RKO (cell line): ENCODE results near the gene NELFB.
A peak's percentile ranks its signal among the peaks of the same experiment; 100 is the strongest.
"Not testable (repeated sequence)": the region's sequence is repeated elsewhere in the genome, so short reads cannot be mapped to it uniquely, and the experiment has no call there.

Source experiments
- DNase-seq: peaks from one replicate; pipeline ENCODE4 v3.0.0-alpha.2; 2016; ENCODE audit warnings: low spot score

The NELFB gene

GRCh38 chr9:137234758-137235423, 20.2 kb upstream of the NELFB start:
- DNase-seq: no peak

GRCh38 chr9:137235424-137236237, 19.5 kb upstream of the NELFB start:
- no peak for DNase-seq

DNA sequence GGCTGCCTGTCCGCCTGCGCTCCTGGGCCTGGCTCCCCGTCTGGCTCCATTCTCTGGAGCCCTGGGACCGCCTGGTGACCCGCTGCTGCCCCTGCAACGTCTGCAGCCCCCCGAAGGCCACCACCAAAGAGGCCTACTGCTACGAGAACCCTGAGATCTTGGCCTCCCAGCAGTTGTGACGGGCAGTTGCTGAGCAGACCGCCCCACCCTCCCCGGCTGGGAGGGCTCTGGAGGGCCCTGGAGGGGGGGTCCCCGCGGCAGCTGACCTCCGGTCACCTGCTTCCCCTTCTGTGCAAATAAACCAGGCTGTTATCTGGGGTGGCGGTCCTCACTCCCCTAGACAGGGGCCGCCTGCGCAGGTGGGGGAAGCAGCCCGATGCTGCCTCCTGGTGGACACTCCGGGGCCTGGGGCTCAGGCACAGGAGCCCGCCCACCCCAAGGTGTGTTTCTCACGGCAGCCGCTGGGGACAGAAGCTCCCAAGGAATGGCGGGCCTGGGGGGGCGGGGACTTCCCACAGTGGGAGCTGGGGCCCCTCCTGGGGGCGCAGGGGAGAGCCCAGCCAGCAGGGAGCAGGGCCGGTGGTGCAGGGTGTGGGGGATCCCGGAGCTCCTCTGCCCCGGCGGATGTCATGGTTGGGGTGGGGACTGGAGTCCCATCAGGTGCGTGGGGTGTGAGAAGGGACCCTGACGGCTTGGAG, 18.7 kb upstream of the NELFB start:
- peak; percentile 90 for DNase-seq

GRCh38 chr9:137236936-137237421, 18.1 kb upstream of the NELFB start:
- no peak for DNase-seq

GRCh38 chr9:137237759-137238726, 17.1 kb upstream of the NELFB start:
- no peak for DNase-seq

DNA sequence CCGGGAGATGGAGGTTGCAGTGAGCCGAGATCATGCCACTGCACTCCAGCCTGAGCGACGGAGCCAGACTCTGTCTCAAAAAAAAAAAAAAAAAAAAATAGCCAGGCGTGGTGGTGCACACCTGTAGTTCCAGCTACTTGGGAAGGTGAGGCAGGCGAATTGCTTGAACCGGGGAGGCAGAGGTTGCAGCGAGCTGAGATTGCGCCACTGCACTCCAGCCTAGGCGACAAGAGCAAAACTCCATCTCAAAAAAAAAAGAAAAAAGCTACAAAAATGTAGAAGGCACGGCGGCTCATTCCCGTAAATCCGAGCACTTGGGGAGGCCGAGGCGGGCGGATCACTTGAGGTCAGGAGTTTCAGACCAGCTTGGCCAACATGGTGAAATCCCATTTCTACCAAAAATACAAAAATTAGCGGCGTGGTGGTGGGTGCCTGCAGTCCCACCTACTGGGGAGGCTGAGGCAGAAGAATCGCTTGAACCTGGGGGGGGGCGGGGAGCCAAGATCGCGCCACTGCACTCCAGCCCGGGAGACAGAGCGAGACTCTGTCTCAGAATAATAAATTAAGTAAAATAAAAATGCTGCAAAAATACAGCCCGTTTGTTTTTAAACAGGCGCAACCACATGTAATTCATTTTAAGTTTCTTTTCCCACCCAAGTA, 15.5 kb upstream of the NELFB start:
- not testable (repeated sequence) for DNase-seq

DNA sequence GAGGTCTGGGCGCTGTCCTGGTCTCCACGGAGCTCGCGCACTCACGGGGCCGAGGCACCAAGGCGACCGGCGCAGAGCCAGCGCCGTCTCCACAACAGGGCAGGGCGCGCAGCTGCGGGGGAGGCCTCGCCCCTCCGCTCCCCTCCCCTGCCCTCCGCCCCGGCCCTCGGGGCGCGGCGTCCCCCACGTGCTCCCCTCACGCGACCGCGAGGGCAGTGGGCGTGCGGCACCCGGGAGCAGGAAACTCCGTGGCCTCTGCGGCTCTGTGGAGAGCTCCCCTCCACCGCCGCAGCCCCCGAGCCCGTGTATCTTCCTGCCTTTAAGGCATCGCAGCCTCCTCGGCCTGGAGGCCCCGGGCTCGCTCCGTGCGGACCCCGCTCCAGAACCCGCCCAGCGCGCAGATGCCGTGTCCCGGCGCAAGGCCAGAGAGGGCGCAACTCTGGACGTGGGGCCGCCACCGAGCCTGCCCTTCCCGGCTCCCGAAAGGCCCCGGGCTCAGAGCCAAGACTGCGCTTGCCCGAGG, 14.7 kb upstream of the NELFB start:
- peak; percentile 85 for DNase-seq

DNA sequence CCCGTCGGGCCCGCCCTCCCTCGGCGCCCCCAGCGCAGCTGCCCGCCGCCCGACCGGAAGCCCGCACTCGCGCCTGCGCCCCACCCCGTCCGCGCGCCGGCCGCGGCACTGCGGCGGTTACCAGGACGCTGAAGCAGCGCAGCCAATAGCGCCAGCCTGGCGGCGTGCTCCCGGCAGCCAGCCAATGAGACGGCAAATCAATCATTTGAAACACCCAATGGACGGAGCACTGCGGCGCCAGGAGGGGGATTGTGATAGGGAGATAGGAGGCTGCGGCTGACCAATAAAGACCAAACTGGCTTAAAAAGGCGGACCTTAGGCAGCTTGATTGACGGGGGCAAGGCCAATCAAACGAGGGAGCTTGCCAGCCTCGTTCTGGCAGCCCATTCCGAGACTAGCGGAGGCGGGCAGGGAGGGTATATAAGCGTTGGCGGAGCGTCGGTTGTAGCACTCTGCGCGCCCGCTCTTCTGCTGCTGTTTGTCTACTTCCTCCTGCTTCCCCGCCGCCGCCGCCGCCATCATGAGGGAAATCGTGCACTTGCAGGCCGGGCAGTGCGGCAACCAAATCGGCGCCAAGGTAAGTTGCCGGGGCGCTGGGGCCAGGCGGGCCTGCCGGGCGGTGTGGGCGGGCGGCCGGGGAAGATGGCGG, 14.2 kb upstream of the NELFB start, which contains the start of gene TUBB4B:
TUBB4B (plus strand) TSS at position 447 of the 649 bp plus-strand sequence; CDS start at position 521, 74 bp downstream.
- DNase-seq: peak; percentile 100

DNA sequence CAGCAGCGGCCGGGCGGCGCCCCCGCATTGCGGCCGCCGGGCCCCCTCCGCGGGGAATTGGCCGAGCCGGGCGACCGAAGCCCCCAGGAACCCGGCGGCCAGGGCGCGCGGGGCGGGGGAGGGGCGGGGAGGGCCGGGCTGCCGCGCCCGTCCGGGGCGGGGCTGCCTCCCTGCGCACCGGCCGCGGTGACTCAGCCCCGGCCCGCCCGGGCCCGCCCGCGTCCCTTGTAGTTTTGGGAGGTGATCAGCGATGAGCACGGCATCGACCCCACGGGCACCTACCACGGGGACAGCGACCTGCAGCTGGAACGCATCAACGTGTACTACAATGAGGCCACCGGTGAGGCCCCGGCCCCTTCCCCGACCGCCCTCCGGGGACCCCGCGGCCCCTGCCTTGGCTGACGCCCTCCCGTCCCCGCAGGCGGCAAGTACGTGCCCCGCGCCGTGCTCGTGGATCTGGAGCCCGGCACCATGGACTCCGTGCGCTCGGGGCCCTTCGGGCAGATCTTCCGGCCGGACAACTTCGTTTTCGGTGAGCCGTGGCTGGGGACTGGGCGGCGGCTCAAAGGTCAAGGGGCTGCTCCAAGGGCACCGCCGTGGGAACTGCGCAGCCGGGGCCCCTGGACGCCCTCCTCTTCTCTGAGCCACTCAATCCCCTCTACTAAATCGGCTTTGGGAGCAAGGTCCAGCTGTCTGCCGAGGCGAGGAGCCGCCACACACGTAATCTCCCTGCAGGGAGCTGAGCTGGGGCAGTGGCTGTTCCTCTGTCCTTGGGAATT, 13.4 kb upstream of the NELFB start:
- DNase-seq: peak; percentile 84

DNA sequence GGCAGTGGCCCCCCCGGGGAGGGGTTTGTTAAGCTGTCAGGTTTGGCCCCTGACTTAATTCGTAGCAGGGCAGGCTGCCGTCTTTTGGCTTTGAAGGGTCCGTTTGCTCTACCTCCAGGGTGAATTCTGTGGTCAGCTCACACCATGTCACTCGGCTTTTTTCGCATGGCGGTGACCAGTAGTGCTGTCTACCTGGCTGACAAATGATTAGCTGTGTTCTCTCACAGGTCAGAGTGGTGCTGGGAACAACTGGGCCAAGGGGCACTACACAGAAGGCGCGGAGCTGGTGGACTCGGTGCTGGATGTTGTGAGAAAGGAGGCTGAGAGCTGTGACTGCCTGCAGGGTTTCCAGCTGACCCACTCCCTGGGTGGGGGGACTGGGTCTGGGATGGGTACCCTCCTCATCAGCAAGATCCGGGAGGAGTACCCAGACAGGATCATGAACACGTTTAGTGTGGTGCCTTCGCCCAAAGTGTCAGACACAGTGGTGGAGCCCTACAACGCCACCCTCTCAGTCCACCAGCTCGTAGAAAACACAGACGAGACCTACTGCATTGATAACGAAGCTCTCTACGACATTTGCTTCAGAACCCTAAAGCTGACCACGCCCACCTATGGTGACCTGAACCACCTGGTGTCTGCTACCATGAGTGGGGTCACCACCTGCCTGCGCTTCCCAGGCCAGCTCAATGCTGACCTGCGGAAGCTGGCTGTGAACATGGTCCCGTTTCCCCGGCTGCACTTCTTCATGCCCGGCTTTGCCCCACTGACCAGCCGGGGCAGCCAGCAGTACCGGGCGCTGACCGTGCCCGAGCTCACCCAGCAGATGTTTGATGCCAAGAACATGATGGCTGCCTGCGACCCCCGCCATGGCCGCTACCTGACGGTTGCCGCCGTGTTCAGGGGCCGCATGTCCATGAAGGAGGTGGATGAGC, 12.6 kb upstream of the NELFB start:
- no peak for DNase-seq

GRCh38 chr9:137243266-137243625, 11.9 kb upstream of the NELFB start:
- not testable (repeated sequence) for DNase-seq

GRCh38 chr9:137243626-137244485, 11.3 kb upstream of the NELFB start:
- peak; percentile 68 for DNase-seq

DNA sequence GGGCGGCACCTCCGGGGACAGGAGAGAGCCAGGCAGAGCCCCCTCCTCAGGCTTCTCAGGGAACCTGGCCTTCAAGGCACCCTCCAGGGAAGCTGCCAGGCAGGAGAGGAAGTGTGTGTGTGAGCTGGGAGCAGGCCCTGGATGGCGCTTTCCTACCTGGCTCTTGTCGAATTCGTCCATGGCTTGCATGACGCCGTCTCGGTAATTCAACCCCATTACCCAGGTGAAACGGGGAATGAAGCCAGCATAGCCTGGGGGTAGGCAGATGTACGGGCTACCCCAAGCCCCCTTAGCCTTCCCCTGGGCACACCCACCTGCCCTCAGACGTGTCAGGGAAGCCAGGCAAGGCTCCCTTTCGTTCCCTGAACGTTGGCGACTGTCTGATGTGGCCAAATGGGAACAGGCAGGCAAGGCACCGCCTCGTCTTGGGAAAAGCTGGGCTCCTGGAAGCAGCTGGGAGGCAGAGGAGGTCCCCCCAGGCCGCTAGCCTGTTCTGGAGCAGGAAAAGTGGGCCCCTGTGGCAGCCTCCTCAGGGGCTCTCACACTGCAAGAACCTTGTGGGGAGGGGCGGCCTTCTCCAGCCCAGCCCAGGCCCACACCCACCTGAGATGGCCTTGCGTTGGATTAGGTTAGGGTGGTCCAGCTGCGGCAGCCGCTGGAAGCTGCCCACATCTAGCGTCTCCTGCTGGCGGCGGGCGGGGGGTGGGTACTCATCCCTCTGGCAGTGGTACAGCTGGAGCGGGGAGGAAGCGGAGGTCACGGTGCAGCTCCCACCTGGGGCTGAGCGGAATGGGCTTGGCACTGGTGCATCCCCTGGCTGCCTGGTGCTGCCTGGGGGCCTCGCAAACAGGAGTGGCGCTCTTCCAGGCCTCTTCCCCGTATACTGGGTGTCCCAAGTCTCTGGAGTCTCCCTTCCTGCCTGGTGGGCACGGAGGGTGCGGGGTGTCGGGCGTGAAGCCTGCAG, 10.4 kb upstream of the NELFB start:
- no peak for DNase-seq

GRCh38 chr9:137245450-137246421, 9.4 kb upstream of the NELFB start:
- DNase-seq: no peak
